Smooth muscle cell of the coronary artery (primary cell): ENCODE data around the gene CCRL2. TPM values are rescaled to one million over a fixed set of nuclear protein-coding genes. Genes with fewer than 3 reads are reported as not detected.

Source experiments
- total RNA-seq: library from RNA; depleted of rRNA; stranded (reverse); fragments of >200 nt; gene quantifications from 2 replicates; pipeline ENCODE4 v1.2.3, GENCODE V29; 2014; ENCODE audit warnings: low replicate concordance

CCRL2 gene
- total RNA-seq, result 0.12 TPM in 1 of 2 replicates, not detected in the other

GRCh38 chr3:46406788-46407611 is at the start of gene CCRL2, which contains the start of gene CCR5AS:
CCRL2 (plus strand) TSS chr3:46407259; CDS start chr3:46408080, 821 bp downstream.
CCR5AS (minus strand) TSS chr3:46407066.

GRCh38 chr3:46370839-46371518 is 36.1 kb upstream of the CCRL2 start, which contains the start of gene CCR5:
CCR5 (plus strand) TSS chr3:46370946; CDS start chr3:46372903, 1,957 bp downstream.

Other genes with a start within 250 kb of the CCRL2 start
- 8.0 TPM in 1 of 2 replicates, not detected in the other for gene CCR1, start 198.9 kb upstream of the CCRL2 start, total RNA-seq
- gene CCR3, start 164.8 kb upstream of the CCRL2 start, total RNA-seq, result 0.94 TPM in 1 of 2 replicates, not detected in the other
- gene CCR2, start 53.1 kb upstream of the CCRL2 start, total RNA-seq, result under 0.01 TPM in 1 of 2 replicates, not detected in the other
- not detected in 2 replicates for gene CCR5, start 36.3 kb upstream of the CCRL2 start, total RNA-seq
- not detected in 2 replicates for gene LTF, start 57.6 kb downstream of the CCRL2 start, total RNA-seq
- not detected in 2 replicates for gene RTP3, start 90.7 kb downstream of the CCRL2 start, total RNA-seq
- gene LRRC2, start 159.0 kb downstream of the CCRL2 start, total RNA-seq, result 2.0 and 4.7 TPM in 2 replicates
- gene FAM240A, start 205.3 kb downstream of the CCRL2 start, total RNA-seq, result not detected in 2 replicates